GM18498 (cell line): ENCODE results near the gene NTRK1.

Source experiments
- ATAC-seq: cut with Tn5 transposase; IDR thresholded peaks from one replicate; pipeline ENCODE4 v1.9.1; 2021; ENCODE audit warnings: mild to moderate bottlenecking, moderate library complexity; ENCODE audit not compliant: unreplicated experiment

The NTRK1 gene

DNA sequence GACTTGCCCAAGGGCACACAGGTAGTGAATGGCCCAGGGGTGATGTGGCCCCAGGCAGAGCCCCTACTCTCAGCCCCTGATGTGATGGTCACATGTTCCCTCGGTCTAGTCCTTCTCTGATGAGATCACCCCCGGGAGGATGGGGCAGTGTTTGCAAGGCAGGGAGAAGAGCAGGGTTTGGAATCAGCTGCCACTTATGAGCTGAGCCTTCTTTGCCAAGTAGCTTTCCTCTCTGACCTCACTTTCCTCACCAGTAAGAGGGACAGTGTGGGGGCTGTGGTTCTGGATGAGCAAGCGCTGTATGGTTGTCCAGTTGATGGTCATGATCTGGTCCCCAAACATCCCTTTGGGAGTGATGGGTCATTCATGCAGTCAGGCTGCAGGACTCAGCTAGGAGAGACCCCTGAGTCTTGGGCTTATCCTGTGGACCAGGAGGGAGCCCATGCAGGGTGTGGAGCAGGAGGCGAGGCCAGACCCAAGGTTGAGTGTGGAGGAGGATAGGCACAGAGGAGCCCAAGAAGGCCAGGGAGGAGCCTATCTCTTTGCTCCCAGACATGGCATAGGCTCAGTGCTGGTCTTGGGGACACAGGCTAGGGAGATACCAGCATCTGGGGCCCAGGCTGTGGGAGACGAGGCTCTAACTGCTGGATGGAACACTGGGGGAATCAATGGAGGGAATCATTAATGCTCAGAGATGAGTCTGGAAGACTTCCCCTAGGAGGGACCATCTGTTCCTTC is 16.9 kb downstream of the NTRK1 start:
- ATAC-seq = no peak

DNA sequence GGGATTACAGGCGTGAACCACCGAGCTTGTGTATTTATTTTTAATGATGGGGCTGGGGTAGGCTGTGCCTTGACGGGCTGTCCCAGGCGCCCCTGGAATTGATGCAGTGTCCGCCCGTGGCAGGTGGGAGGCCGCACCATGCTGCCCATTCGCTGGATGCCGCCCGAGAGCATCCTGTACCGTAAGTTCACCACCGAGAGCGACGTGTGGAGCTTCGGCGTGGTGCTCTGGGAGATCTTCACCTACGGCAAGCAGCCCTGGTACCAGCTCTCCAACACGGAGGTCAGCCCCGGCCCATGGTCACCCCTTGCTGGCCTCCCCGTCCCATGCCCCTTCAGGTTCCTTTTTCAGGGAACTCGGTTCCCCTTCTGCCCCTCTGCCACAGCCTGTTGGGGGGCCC is 19.2 kb downstream of the NTRK1 start:
- no peak for ATAC-seq

DNA sequence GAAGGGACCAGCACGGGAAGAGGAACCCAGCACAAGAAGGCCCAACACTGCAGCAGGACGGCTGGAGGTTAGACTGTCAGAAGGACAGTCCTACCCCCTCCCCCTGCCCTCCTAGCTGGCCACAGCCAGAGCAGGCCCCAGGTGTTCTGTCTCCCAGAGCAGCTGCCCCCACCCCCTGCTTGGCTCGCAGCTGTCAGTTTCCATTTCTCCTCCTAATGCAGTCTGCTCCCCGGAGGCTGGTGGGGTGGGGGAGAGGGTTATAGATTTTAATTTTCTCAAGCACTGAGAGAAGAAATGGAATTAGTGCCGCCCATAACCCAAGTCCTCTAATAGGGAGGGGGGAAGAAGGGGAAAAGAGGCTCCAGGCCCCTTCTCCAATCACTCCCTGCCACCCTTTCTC is 19.8 kb downstream of the NTRK1 start:
- no peak for ATAC-seq

DNA sequence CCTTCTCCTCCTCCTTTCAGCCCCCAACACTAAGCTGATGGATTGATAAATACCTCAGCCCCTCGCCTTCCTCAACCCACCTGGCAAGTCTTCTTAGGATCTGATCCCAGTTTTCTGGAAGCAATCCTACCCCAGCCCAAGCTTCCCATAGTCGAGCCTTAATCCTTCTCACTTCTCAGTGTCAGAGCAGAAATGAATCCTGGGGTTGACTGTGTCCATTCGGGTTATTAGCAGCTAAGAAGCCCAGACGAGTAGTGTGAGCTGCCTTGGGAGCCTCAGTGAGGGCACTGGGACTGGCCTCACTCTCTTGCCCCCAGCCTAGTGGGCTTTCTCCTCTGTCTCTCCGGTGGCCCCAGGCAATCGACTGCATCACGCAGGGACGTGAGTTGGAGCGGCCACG is 20.4 kb downstream of the NTRK1 start:
- ATAC-seq = no peak

DNA sequence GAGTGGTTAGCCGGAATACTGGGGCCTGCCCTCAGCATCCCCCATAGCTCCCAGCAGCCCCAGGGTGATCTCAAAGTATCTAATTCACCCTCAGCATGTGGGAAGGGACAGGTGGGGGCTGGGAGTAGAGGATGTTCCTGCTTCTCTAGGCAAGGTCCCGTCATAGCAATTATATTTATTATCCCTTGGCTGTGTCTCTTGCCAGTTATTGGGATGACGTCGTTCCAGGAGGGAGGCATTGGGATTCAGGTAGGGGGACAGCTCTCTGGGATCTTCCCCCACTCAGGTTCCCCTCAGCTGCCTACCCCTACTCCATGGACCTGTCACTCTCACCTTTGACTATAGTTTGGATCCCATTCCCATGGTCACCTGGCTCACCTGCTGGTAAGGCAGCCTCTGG is 21.0 kb downstream of the NTRK1 start:
- ATAC-seq = no peak

DNA sequence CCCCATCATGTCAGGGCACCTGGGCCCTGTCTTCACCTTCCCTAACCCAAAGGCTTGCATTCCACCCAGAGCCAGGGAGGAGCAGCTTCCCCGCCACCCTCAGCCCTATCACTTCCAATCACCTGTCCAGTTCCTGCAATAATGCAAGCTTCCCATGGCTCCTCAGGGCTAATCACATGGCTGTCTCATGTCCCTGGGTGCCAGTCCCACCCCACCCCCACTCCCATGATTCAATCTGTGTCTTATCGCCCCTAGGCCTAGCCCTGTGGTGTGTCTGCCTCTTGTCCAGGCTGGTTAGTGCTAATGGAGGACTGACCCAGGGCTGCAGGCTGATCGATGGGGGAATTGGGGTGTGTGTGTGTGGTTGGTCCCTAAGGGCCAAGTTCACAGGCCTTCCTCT is 21.9 kb downstream of the NTRK1 start:
- no peak for ATAC-seq

DNA sequence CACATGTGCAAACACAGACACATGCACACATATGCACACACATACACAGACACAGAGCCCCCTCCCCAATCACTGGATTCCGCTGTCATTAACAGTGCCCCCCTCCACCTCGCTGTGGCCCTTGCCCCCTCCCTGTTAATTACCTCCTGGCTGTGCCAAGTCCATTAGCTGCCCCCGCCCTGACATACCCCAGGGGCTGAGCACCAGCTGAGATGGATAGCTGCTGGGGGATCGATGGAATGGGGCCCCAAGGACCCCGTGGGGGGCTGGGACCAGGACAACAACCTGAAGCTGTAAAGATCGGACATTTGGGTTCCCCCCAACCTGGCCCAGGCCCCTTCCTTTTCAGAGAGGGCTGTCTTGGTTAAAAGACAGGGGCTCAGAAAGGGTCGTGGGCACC is 23.3 kb downstream of the NTRK1 start:
- no peak for ATAC-seq

DNA sequence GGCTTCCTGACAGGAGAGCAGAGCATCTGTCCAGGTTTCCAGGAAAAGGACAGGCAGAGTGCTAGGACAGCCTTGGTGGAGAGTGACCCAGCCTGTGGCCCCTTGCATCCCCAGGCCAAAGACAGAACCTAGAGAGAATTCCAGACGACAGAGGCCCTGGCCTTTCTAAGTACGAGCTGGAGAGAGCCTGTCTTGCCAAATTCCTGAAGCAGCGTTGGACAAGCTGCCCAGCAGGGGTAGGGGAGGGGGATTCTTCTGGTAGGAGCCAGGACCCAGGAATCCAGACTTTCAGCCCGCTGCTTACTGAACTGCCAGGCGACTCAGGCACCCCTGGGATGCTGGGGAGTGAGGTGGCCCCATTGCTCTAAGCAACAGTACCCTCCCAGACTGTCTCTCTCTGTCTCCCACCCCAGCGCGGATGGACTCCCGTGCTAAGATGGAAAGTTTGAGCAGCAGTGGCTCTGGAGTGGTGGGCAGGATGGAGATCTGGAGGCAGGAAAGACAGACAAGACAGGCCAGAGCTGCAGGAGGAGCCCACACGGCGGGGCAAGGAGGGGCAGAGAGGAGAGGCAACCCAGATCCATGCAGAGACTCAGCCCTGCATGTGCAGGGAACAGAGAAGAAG is 24.0 kb downstream of the NTRK1 start:
- ATAC-seq = no peak

DNA sequence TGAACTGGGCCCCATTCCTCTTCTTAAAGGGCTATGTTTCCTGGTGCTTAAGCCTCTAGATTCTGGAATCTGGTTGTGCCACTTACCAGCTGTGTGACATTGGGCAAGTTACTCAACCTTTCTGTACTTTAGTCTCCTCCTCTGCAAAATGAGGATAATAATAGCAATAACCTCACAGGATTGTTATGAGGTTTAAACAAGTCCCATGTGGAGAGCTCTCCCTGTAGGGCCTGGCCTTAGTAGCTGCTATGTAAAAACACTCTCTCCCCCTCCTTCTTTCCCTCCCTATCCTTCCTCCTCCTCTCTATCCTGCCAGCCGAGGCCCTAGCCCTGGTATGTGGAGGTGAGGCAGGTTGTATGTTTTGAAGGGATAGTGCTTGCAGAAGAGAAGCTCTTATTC is 24.6 kb downstream of the NTRK1 start:
- ATAC-seq = no peak

DNA sequence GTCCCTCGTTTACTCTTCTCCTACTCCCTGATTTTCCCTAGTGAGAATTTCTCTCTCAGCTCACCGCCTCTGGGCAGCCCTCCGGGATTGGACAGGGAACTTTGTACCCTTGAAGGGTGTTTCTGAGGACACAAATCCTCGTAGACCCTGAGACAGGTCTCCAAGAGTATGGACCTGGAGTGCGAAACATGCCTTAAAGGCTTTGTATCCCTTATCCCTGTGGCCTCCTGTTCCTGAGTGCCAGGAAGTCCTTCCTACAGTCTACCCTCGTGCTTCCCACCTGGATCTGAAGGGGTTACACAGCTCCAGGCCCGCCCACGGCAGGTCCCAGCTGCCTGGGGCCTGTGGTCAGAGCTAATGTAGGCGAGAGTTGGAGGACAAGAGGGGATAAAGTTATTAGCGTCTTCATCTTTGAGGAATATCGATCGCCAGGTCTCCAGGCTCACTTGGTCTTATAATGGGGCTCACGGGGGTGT is 25.3 kb downstream of the NTRK1 start:
- no peak for ATAC-seq

DNA sequence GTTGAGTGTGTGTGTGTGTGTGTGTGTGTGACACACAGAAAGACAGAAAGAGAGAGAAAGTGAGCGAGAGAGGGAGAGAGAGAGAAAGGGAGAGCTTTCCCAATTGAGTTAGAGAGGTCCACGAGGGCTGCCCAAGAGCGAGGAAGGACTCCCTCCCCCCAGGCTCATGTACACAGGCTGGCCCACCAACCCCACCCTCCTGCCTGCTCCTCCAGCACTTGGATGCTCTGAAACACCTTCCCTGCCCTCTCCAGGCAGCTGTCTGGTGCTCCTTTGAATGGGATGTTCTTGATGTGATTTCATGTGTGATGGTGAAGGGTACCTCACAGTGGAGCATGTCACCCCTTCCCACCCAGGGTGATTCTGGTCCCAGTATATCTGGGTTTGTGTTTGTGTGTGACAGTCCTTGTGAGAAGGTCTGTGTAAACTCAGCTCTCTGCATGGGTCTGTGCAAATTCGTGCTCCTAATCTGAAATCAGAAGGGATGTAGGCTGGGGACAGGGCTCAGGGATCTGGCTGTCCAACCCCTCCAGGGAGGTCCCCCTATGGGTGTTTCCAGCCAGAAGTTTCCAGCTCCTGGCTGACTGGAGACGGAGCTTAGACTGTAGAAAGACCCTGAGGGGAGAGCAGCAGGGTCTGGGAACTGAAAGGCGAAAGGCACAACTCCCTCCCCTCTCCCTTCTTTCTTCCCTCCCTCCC is 26.1 kb downstream of the NTRK1 start:
- ATAC-seq = no peak

DNA sequence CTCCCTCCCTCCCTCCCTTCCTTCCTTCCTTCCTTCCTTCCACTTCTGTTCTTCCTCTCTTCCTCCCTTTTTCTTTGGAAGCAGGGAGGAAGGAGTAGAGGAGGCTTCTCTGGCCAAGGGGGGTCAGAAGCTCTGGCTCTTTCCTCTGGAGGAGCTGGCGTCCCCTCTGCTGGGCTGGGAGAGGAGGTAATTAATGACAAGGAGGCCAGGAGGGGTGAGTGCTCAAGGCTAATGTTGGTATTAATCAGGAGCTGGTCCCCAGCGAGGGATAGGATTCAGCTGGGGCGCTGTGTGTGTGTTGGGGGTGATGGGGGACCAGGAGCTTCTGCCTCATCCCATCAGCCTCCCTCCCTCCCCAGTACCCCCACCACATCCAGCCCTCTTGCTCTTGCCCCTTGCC is 26.7 kb downstream of the NTRK1 start:
- ATAC-seq = no peak

DNA sequence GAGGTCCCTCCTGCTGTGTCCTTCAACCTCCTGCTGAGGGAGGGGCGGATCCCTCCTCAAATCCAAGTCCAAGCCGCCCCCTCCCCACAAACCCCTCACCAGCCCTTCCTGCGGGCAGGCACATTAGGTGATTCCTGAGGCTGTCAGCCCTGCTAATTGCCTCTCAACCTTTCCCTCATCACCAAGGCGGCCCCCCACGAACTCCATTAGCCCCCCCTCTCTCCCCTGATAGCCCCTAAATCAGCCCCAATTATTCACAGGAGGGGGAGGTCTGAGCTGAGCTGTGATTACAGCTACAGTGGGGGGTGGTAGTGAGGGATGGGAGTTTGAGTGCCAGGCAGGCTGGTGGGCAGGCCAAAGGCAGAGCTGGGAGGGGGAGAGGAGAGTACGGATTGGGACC is 27.1 kb downstream of the NTRK1 start:
- ATAC-seq = no peak

DNA sequence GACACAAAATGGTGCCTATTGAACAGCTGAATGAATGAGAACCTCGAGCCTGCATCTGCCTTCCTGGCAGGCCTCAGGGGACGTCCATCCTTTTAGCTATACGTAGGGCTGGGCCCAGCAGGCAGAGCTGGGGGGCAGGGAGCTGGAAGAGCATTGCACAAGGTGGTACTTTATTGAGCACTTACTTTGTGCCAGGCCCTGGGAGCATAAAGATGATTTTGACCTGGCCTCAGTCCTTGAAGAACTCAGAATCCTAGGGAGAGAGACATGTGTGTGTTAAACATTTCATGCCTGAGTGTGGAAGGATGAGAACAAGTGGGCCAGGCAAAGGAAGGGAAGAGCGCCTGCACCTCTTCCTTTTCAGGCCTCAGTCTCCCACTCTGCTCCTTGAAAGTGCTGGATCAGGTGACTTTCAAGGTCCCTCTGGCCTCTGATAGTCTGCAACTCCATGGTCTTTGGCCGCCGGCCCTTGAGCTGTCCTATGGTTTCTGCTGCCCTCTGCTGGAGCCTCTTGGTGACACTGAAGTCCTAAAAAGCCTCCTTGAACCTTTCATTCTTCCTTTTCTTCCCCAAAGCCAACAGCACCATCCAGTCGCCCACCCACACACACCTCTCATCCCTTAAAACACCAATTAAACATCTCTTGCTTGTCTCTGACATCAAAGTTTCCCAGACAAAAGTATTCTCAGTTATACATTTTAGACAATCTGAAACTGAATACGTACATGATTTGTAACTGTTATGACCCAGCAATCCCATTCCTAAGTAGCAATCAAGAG is 29.3 kb downstream of the NTRK1 start:
- ATAC-seq = no peak

DNA sequence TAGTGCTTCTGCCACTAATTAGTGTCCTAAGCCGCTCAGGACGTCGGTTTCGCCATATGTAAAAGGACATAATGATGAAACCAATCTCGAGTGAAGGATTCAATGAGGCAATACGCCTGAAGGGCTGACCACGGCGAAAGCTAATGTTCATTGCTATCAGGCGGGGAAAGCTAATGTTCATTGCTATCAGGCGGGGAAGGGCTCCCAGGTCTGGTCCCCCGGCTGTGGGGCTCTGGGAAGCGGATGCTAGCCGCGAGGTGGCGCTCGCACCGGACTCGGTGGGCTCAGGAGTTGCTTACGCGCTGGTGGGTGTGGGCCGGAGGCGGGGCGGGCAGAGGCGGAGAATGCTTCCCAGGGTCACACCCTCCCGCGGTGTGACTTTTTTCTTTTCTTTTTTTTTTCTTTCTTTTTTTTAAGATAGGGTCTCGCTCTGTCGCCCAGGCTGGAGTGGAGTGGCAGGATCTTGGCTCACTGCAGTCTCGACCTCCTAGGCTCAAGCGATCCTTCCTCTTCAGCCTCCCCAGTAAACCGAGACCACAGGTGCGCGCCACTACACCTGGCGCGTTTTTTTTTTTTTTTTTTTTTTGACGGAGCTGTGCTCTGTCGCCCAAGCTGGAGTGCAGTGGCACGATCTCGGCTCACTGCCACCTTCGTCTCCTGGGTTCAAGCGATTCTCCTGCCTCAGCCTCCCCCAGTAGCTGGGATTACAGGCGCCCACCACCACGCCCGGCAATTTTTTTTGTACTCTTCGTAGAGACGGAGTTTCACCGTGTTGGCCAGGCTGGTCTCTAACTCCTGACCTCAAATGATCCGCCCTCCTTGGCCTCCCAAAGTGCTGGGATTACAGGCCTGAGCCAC is 31.8 kb downstream of the NTRK1 start:
- no peak for ATAC-seq

DNA sequence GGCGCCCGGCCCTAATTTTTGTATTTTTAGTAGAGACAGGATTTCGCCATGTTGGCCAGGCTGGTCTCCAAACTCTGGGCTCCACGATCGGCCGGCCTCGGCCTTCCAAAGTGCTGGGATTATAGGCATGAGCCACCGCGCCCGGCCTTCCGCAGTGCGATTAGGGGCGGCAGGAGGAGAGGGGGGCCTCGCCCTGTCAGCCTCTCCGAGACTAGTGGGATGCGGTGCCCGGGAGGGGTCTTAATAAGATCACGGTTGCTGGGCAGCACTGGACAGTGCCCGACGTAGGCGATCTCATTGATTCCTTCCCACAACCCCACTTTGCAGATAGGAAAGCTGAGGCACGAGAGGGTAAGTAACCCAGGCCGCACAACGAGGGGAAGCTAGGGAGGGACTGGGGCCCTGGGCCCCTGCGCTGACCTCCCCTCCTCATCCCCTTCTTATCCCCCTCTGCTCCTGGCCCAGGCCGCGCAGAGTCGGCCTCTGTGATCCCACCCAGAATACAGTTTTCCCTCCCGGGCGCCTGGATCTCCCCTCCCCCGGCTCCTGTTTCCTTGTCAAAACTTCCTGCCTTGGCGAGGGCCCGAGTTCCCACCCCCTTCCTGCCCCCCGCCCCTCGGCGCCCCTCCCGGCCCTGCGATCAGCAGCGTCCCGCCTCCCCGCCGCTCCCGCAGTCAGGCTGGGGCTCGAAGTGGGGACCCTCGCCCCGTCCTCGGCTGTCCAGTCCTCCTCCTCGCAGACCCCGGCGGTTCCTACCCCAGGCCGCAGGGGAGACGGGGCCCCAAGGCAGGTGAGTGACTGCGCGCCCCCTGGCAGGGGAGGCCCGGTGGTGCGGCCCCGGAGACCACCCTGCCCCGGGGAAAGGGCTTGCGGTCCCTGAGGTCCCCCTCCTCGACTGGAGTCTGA is 32.6 kb downstream of the NTRK1 start, which contains the start of gene PEAR1:
Gene PEAR1 (plus strand): TSS at position 671 of the 906 bp plus-strand sequence. CDS start 10,209 bp downstream, outside the sequence.
- ATAC-seq = no peak

DNA sequence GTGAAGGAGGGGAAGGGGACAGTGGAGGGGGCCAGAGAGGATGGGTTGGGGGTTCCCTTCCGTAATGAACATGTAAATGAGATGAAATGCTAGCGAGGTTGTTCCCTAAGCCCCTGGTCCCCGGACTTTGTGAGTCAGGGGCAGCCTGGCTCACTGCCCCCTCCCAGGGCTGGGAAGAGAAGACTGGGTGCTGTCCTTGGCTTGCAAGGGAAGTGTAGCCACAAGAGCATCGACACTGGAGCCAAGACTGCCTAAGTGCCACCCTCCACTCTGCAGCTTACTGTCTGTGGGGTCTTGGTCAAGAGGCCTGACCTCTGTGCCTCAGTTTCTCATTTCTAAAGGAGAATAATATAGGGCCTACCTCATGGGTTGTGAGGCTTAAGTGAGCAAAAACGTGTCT is 33.3 kb downstream of the NTRK1 start:
- no peak for ATAC-seq

DNA sequence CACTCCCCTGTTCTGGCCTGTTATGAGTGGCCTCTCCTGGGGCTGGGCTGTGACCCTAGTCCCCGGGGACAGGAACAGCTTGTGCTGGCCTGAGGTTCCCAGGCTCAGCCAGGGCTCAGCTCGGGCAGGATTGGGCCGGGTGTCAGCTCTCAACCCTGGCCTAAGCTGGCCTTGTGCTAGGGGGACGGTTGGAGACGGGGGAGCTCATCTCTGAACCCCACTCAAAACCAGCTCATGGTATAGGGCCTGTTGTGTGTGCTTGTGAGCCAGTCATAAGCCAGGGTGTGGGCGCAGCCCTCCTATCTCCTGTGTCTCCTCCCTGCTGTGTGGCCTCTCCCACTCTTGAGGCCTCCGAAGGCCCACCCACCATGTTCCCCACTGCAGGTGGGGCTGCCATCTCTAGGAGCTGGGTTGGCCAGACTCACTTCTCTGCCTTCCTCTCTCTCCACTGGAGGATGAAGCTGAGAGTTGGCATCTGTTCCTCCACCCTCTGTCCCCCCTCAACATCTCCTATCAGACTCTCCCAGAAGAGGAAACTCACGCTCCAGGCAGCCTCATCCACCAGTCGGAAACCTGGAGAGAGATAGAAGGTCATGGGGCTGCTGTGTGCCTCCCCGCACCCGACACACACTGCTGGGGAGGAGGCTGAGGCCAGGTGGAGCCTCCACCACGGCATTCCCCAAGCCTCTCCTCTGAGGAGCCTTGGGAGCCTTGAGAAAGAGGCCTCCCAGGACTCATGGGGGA is 34.2 kb downstream of the NTRK1 start:
- ATAC-seq = no peak

DNA sequence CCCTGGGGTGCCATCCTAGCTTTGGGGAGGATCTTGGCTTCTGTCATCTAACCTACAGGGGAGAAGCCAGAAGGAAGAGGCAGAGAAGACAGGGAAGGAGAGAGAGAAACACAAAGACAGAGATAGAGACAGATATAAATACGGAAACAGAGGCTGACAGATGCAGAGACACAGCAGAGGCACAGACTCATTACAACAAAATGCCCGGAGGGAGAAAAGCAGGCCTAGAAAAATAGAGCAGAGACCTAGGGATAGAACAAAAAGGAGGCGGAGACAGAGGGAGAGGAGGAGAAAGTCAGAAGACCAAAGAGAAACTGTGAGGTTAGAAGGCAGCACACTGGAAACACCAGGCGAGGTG is 34.8 kb downstream of the NTRK1 start:
- no peak for ATAC-seq
